CD4-positive, alpha-beta T cell treated with Interleukin-6 for 4 hours (primary cell): ENCODE measurements around the gene PUM1.
"Not testable (repeated sequence)": the region's sequence is repeated elsewhere in the genome, so short reads cannot be mapped to it uniquely, and the experiment has no call there.

ENCODE experiments used
- DNase-seq: peaks from one replicate; pipeline ENCODE4 v3.0.0-alpha.2; 2020; ENCODE audit warnings: mixed read lengths

PUM1 gene, protein sequence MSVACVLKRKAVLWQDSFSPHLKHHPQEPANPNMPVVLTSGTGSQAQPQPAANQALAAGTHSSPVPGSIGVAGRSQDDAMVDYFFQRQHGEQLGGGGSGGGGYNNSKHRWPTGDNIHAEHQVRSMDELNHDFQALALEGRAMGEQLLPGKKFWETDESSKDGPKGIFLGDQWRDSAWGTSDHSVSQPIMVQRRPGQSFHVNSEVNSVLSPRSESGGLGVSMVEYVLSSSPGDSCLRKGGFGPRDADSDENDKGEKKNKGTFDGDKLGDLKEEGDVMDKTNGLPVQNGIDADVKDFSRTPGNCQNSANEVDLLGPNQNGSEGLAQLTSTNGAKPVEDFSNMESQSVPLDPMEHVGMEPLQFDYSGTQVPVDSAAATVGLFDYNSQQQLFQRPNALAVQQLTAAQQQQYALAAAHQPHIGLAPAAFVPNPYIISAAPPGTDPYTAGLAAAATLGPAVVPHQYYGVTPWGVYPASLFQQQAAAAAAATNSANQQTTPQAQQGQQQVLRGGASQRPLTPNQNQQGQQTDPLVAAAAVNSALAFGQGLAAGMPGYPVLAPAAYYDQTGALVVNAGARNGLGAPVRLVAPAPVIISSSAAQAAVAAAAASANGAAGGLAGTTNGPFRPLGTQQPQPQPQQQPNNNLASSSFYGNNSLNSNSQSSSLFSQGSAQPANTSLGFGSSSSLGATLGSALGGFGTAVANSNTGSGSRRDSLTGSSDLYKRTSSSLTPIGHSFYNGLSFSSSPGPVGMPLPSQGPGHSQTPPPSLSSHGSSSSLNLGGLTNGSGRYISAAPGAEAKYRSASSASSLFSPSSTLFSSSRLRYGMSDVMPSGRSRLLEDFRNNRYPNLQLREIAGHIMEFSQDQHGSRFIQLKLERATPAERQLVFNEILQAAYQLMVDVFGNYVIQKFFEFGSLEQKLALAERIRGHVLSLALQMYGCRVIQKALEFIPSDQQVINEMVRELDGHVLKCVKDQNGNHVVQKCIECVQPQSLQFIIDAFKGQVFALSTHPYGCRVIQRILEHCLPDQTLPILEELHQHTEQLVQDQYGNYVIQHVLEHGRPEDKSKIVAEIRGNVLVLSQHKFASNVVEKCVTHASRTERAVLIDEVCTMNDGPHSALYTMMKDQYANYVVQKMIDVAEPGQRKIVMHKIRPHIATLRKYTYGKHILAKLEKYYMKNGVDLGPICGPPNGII

DNA sequence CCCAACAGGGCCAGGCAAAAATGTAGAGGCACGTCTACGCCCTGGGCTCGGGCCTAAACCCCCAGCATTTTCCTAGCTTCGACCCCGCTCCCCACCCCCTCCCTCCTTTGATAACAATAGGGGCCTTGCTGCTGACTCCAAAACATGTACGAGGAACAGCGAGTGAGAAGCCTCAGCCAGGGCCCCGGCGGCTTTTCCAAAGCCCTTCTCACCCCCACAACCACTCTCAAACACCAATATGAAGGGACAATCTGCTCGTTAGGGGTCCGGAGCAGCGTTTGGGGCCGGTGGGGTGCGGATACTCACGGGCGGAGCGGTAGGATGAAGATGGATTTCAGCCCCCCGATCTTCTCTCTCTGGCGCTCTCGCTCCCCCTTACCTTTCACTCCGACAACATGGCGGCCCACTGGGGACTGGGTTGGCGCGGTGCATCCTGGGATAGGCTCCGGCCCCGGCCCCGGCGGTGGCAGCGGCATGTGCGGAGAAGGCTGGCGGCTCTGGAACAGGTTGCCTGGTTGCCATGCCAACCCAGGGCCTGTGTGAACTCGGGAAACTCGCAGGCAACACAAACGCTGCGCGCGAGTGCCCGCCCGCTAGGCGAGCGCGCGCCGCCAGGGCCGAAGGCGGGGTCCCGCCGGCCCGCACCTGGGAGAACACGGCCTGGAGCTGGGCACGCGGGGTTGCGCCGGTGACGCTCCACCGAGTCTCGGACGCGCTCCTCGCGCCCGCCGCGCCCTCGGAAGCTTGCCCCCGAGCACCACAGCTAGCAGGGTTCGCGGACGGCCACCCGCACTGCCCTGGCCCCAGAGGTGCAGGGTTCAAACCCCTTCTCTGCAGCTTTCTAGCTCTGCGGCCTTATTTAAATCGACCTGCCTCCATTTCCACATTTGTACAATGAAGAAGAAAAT, at the start of gene PUM1:
TSS of gene PUM1 (minus strand) at position 408 of the 908 bp plus-strand sequence. CDS start 6,151 bp downstream, outside the sequence.
- peak; percentile 99 for DNase-seq

DNA sequence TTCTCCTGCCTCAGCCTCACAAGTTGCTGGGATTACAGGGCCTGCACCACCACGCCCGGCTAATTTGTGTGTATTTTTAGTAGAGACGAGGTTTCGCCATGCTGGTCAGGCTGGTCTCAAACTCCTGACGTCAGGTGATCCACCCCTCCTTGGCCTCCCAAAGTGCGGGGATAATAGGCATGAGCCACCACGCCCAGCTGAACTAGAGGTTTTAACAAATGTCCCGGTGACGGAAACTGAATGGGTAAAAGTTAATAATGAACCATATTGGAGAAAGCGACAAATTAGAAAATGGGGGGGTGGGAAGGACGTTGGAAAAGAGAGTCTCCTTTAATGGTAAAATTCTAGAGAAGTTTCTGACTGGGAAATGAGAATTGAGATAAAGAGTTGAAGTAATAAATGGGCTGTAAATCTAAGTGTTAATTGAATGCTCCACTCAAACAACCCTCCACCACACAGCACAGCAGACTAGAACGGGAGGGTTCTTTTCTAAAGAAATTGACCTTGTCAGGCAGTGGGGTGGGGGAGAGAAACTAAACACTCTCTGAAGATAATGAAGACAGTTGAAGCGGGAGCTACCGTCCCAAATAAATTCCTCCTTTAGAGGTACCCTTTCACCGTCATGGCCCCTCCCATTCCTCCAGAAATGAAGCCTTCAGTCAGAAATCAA, 46.9 kb upstream of the PUM1 start:
- no peak for DNase-seq

DNA sequence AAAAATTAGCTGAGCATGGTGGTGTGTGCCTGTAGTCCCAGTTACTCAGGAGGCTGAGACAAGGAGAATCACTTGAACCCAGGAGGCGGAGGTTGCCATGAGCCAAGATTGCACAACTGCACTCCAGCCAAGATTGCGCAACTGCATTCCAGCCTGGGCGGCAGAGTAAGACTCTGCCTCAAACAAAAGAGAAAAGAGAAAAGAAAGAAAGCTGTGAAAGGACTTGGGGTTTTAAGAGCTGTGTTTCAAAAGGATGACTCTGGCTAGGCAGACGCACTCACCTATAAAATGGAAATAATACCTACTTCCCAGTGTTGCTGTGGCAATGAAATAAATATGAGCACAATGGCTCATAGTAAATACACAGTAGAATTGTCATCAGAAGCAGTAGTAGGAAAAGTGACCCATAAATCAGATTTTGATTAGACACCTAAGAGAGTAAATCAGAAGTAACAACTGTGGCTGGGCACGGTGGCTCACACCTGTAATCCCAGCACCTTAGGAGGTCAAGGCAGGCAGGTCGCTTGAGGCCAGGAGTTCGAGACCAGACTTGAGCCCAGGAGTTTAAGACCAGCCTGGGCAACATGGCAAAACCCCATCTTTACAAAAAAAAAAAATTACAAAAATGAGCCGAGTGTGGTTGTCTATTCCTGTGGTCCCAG, 45.9 kb upstream of the PUM1 start:
- no peak for DNase-seq

DNA sequence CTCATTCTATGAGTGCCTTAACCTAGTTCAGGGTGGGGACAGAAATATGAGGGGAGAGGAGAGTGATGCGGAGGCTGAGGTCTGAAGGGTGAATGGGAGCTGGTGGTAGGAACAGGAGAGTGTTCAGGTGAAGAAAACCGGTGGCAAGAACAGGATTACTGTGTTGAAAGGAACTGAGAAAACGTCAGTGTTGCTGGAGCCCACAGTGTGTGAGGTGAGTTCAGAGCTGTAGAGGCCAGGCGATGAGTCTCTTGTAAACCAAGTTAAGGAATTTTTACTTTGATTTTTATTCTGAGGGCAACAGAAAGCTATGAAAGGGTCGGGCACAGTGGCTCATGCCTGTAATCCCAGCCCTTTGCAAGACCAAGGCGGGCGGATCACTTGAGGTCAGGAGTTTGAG, 45.3 kb upstream of the PUM1 start:
- DNase-seq: no peak

DNA sequence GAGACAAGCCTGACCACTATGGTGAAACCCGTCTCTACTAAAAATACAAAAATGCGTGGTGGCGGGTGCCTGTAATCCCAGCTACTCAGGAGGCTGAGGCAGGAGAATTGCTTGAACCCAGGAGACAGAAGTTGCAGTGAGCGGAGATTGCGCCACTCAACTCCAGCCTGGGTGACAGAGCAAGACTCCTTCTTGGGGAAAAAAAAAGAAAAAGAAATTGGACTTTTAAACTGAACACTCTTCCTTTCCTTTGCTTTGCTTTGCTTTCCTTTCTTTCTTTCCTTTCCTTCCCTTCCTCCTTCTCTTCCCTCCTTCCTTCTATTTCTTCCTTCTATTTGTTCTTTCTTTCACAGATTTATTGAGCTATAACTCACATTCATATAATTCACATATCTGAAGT, 43.3 kb upstream of the PUM1 start:
- no peak for DNase-seq

DNA sequence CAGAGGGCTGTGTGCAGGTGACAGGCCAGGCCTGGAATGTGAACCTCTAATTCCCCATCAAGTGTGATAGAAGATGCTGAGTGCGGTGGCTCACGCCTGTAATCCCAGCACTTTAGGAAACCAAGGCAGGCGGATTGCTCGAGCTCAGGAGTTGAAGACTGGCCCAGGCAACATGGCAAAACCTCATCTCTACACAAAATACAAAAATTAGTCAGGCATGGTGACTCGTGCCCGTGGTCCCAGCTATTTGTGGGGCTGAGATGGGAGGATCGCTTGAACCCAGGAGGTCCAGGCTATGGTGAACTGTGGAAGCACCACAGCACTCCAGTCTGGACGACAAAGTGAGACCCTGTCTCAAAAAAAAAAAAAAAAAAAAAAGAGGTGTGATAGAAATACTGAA, 40.1 kb upstream of the PUM1 start:
- no peak for DNase-seq

DNA sequence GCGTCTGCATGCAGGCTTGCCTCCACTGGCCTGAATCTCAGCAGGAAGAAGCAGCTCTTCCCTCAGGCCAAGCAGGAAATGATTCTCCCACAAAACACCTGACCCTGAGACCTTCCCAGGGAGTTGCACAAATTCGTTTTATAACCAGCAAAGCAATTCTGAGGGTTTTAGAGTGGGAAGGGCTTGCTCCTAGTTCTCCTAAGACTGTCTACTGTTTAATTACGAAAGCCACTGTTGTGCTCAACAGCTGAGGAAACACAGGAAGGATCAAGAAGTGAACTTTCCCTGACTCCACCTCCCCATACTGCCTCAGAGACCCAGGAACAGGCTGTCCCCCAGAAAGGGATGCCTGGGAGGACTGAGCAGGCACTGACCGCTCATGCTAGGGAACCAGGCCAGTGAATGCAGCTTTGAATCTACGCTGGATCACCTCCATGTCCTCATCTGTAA, 37.0 kb upstream of the PUM1 start:
- DNase-seq: no peak

DNA sequence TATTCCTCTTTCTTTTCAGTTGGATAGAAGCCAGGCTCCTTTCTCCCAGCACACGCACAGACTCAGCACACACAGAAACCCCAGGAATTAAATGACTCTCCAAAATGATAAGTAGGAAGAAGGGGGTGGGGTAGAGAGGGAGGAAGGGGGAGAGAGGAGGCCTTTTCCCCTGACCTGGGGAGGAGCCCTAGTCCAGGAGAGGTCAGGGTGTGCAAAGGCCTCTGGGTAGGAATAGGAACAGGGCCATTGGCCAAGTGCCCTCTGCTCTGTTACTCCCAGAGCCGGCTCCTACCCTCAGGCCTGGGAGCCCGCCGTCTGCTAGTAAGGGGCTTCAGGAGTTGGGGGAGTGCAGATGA, 35.6 kb upstream of the PUM1 start:
- DNase-seq: no peak

DNA sequence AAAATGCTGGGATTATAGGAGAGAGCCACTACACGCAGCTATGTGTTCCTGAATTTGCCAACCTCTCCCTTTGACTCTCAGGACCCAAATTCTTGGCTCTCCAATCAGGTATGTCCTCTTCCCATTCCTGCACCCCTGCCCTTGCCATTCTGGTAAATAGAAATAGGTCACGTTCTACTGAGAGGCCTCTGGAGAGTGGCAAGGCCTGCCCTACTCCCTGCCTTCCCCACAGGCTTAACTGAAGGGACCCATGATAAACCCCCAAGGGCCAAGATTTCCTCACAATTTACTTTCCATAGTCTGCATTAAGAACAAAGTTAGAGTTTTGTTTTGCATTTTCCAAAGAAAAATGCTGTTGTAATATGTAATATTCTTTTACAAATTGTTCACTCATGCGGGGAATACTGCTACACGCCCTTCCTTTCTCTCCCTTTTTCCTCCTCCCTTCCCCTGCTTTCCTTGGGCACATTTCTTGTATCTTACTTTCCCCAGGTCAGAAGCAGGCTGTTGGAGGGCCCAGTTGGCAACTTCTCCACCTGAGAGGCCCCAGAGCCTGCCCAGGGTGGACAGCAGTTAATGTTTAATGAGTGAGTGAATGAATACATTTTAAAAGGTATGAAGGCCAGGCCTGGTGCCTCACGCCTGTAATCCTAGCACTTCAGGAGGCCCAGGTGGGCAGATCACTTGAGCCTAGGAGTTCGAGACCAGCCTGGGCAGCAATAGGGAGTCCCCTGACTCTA, 33.9 kb upstream of the PUM1 start:
- no peak for DNase-seq

DNA sequence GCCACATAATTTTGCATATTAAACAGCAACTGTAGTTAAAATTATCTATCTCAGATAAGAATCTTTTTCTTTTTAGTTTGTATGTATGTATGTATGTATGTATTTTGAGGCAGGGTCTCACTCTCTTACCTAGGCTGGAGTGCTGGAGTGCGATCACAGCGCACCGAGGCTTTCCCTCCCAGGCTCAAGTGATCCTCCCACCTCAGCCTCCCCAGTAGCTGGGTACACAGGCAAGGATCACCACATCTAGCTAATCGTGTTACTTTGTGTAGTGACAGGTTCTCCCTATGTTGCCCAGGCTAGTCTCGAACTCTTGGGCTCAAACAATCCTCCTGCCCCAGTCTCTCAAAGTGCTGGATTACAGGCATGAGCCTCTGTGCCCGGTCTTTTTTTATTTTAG, 30.5 kb upstream of the PUM1 start:
- DNase-seq: no peak

DNA sequence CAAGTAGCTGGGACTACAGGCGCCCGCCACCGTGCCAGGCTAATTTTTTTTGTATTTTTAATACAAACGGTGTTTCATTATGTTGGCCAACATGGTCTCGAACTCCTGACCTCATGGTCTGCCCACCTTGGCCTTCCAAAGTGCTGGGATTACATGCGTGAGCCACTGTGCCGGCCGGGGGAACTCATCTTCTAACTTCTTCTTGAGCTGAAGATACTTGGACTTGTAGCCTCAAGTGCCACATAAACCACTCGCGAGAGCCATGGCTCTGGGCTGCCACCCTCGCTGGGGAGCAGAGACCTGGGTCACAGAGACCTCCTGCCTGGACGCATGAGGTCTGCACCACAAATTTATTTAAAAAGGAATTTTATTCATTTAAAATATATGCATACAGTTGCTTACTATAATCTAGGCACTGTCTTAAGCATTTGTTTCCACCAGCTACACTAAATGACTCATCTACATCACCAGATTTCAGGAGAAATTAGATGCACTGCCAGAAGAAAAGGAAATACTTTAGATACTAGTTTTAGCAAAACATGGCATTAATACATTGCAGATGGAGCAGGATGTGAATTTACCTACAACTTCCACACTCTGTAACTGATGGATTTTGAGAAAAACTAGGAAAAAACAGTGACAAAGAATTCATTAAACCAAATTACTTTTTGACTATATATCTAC, 29.9 kb upstream of the PUM1 start:
- DNase-seq: no peak

DNA sequence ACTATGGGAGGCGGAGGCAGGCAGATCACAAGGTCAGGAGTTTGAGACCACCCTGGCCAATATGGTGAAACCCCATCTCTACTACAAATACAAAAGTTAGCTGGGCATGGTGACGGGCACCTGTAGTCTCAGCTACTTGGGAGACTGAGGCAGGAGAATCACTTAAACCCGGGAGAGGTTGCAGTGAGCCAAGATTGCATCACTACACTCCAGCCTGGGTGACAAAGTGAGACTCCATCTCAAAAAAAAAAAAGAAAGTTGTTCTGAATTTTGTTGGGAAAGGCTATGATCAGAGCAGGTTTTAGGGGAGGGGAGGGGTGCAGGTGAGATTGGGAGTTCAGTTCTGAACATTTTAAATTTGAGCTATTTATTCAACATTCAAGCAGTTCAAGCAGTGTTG, 22.6 kb upstream of the PUM1 start:
- DNase-seq: not testable (repeated sequence)

DNA sequence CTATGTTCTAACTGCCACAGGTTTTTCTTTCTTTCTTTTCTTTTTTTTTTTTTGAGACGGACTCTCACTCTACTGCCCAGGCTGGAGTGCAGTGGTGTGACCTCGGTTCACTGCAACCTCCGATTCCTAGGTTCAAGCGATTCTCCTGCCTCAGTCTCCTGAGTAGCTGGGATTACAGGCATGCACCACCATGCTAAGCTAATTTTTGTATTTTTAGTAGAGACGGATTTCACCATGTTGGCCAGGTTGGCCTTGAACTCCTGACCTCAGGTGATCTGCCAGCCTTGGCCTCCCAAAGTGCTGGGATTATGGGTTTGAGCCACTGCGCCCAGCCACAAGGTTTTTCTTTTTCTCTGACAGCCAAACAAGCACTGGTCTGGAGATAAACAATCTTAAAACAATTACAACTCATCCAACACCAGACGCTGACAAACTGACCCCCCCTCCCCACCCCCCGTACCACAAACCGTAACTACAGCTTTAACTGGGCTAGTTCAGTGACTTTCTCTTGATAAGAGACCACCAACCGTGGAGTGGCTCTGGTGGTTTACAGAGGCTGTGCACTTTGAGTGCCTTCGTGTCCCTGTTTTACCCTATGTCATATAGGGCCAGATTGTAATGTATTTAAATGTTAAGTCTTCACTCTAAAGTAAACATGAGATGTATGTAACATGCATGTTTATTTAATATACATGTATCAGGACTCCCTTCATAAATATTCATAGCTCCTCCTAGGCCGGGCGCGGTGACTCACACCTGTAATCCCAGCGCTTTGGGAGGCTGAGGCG, 19.5 kb upstream of the PUM1 start:
- no peak for DNase-seq

DNA sequence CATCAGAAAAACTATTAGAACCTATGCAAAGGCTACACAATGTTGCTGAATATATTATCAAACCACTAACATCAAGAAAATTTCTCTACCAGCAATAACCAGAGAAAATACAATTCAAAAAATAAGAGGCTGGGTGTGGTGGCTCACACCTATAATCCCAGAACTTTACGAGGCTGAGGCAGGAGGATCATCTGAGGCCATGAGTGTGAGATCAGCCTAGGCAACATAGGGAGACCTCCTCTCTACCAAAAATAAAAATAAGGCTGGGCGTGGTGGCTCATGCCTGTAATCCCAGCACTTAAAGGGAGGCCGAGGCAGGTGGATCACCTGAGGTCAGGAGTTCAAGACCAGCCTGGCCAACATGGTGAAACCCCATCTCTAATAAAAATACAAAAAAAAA, 16.9 kb upstream of the PUM1 start:
- no peak for DNase-seq

DNA sequence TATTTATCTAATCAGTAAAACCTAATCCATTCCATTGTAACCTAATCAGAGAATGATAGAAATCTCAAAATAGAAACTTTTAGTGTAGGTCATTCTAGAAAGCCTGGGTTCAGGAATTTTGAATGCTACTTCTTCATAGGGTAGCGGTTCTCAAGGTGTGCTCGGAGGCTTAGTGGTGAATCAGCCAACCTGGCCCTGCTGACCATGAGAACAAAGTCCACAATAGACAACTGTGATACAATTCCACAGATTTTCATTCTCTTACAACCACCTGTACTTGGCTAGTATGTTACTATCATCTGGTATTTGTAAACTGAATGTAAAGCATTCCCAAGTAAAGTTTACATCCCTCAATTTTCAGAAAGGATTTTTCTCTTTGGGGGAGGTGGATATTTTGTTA, 7.5 kb upstream of the PUM1 start:
- no peak for DNase-seq

DNA sequence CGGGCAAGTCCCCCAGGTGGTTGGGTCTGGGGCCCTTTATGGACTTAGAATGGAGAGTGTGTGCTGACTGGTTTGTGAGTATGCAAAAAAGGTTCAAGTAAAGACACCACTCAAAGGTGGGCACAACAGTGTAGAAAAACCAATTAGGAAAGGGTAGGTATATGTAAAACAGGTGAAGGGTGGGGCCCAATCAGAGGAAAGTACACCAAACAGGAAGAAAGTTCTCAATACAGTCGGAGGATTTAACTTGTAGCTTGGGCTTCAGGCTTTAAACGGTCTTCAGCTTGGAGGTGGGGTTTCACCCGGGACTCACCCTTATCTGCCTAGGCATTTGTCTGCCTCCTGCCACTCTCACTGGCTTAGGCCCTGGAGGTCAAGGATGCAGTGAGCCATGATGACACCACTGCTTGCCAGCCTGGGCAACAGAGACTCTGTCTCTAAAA, 6.8 kb upstream of the PUM1 start:
- no peak for DNase-seq

DNA sequence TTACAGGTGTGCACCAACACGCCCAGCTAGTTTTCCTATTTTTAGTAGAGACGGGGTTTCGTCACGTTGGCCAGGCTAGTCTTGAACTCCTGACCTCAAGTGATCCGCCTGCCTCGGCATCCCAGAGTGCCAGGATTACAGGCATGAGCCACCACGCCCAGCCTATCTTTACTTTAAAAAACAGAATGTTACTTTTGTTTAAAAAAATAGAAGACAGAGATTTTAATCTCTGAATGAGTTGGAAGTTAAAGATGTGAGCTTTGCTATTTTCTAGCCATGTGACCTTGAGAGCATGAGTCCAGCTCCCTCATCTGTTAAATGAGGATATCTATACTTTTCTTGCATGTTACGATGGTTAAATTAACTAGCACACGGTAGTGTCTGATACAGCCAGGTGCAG, 3.9 kb upstream of the PUM1 start:
- DNase-seq: no peak

DNA sequence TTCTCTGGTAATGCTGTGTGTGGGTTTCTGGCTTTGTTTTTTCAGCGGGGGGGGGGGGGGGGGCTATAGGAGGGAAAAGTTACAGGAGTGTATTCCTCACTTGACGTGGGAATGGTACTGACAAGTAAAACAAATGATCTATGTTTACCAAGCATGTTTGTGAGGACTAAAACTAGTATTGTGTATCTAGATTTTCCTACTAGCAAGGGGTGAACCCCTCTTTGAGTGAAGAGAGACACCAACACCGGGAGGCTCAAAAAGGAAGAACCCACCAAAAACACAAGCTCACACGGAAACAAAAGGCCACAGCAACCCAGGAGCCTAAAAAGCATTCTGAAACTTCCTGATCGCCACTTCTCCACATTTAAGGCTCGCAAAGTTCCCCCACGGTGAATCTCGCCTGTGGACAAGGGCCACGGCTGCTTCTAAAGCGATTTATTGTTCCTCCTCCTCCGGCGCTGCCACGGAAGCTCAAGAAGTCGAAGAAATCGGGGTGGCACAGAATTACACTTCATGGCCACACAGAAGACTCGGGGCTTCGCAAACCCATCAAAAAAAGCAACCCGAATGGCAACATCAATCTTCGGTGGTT, 703 bp downstream of the PUM1 start:
- no peak for DNase-seq
